NT2/D1 (cell line): ENCODE measurements around the gene ARHGAP30.

Experiments used
- DNase-seq: peaks from one replicate; pipeline ENCODE4 v3.0.0-alpha.2; 2011; ENCODE audit warnings: low read depth, low spot score
- H3K27me3 ChIP-seq: 2 replicates; pipeline ENCODE4 v1.6.0; 2011; ENCODE audit warnings: mild to moderate bottlenecking; ENCODE audit not compliant: insufficient read length, insufficient read depth
- H3K36me3 ChIP-seq: 2 replicates; pipeline ENCODE4 v1.6.1; 2011; ENCODE audit warnings: mild to moderate bottlenecking, low read length, mixed read lengths; ENCODE audit not compliant: insufficient read depth, insufficient read length
- H3K4me1 ChIP-seq: 2 replicates; pipeline ENCODE4 v1.5.1; 2011; ENCODE audit not compliant: insufficient read depth, insufficient read length
- H3K4me3 ChIP-seq: 2 replicates; pipeline ENCODE4 v1.5.1; 2011; ENCODE audit warnings: low read depth; ENCODE audit not compliant: insufficient read length
- H3K9ac ChIP-seq: 2 replicates; pipeline ENCODE4 v1.6.0; 2011; ENCODE audit warnings: low read depth; ENCODE audit not compliant: insufficient read length
- H3K9me3 ChIP-seq: 2 replicates; pipeline ENCODE4 v1.5.1; 2011; ENCODE audit warnings: mild to moderate bottlenecking, low read length; ENCODE audit not compliant: insufficient read depth
- SUZ12 ChIP-seq: IDR thresholded peaks from 2 replicates; pipeline ENCODE4 v1.6.1; 2011; ENCODE audit not compliant: insufficient read length, insufficient read depth; ENCODE audit errors: extremely low read depth
- YY1 ChIP-seq: IDR thresholded peaks from 2 replicates; pipeline ENCODE4 v1.6.1; 2011; ENCODE audit not compliant: insufficient read length, insufficient read depth
- ZNF274 ChIP-seq: IDR thresholded peaks from 2 replicates; pipeline ENCODE4 v1.6.1; 2011; ENCODE audit warnings: mild to moderate bottlenecking, low read depth, low read length

The ARHGAP30 gene

DNA sequence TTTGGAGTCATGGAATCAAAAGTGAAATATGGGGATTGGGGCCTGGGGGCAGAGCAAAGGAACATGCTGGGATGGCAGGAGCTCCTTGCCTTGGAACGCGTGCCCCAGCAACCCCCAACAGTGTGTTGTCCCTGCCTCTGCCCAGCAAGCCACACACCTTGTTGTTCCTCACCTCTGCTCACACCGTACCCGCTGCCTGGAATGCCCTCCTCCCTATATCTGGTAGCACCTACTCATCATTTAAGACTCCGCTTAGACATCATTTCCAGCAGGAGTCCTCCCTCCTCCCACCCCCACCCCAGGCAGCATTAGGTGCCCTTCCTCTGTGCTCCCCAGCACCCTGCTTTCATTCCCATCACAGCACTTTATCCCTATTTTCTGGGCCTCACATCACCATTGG is 11.8 kb upstream of the ARHGAP30 start:
- H3K4me1 ChIP-seq = peaks cover 41% of the 10 kb centered on the region
- H3K27me3 ChIP-seq = no peaks in the 10 kb centered on the region
- DNase-seq = no peak
- H3K9ac ChIP-seq = no peak overlapping the region
- H3K9me3 ChIP-seq = no peaks in the 10 kb centered on the region
- H3K36me3 ChIP-seq = no peaks in the 10 kb centered on the region
- TF ChIP-seq ZNF274 = no peak
- no peak for TF ChIP-seq YY1
- TF ChIP-seq SUZ12 = no peak
- no peak overlapping the region for H3K4me3 ChIP-seq

DNA sequence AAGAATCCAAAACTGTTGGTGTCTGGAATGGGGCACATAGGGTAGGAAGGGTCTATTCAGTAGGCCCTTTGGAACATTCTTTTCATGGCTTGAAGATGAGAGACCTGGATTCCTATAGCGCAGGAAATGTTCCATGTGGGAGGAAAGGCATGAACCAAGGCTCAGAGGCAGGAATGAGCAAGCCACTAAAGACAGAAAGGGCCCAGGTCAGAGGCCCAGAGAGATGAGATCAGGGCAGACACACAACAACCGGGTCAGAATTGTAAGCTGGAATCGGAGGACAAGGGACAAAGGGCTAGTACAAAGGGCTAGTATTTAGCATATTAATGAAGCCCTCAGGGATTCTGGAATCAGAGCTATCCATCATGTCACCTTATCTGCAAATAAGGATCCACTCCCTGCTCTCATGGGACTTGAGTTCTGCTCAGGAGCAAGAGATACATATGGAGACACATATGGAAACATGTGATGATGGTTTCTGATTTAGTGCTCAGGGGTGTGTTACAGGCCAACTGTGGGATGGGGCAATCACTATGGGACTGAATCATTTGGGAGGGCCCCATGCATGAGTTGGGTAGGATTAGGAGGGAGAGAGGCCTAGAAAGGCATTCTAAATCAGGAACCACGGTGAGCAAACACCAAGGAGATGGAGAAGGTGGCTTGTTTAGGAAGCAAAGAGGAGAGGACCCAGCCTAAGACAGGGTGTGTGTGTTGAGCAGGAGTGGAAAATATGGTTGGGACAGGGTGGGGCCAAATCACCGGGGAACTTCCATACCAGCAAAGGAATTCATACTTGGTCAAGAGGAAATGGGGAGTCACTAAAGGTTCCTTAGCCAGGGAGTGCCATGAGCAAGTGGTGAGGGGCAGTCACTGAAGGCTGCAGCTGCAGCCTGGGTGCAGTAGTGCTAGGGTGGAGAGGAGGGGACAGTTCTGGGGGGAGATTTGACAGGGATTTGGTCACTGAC is 11.0 kb upstream of the ARHGAP30 start:
- Histone ChIP-seq H3K9me3 (no peaks in the 10 kb centered on the region), H3K36me3 (no peaks in the 10 kb centered on the region), H3K27me3 (no peaks in the 10 kb centered on the region), H3K4me3 (no peak overlapping the region), H3K9ac (no peak overlapping the region), H3K4me1 (peaks cover 35% of the 10 kb centered on the region)
- TF ChIP-seq ZNF274 (no peak), YY1 (no peak), SUZ12 (no peak)
- DNase-seq = no peak

DNA sequence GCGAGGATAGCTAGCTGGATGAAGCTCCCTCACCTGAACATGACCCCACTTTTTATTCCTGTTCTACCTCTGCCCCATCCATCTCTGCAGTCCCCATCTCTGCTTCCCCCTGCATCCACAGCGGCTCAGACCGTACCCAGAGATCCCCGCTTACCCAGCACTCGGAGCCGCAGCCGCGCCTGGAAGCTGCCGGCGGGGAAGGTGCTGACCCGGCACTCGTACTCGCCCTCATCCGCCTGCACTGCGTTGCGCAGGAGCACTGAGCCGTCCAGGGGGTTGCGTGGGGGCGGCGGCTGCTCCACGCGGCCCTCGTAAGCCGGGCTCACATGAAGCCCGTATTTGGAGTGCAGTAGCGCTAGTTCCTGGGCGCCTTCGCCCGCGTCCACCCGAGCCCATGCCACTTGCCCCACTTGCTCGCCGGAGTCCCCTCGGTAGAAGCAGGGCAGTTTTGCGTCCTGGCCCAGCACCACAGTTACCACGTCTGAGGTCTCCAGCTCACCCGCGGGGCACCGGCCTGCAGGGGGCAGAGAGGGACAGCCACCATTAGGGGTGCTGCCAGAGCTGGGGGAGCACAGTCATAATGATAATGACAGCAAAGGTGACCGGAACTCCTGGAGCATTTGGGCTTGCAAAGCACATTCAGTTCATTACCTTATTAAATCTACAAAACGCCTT is 9.9 kb upstream of the ARHGAP30 start:
- no peaks in the 10 kb centered on the region for H3K36me3 ChIP-seq
- H3K9ac ChIP-seq = no peak overlapping the region
- no peaks in the 10 kb centered on the region for H3K9me3 ChIP-seq
- no peak for TF ChIP-seq YY1
- TF ChIP-seq ZNF274 = no peak
- TF ChIP-seq SUZ12 = no peak
- peaks cover 31% of the 10 kb centered on the region for H3K4me1 ChIP-seq
- no peaks in the 10 kb centered on the region for H3K27me3 ChIP-seq
- no peak overlapping the region for H3K4me3 ChIP-seq
- DNase-seq = no peak

DNA sequence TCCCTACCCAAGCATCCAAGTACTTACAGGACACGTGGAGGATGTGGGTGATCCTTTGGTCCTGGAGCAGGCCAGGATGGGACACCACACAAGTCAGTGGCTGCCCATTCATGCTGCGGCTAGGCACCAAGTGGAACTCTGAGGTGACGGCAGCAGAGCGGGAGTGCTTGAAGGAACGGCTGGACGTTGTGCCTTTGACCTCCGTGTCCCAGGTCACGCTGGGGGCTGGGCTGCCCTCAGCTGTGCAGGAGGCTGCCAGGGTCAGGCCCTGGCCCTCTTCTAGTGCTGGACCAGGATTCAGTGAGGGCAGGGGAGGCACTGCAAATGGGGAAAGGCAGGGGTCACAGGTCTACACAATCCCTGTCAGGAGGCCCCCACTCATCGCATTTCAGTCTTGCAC is 7.7 kb upstream of the ARHGAP30 start:
- Histone ChIP-seq H3K9me3 (no peaks in the 10 kb centered on the region), H3K4me3 (no peak overlapping the region), H3K4me1 (peaks cover 18% of the 10 kb centered on the region), H3K27me3 (no peaks in the 10 kb centered on the region), H3K36me3 (no peaks in the 10 kb centered on the region), H3K9ac (no peak overlapping the region)
- TF ChIP-seq ZNF274 (no peak), YY1 (no peak), SUZ12 (no peak)
- no peak for DNase-seq

DNA sequence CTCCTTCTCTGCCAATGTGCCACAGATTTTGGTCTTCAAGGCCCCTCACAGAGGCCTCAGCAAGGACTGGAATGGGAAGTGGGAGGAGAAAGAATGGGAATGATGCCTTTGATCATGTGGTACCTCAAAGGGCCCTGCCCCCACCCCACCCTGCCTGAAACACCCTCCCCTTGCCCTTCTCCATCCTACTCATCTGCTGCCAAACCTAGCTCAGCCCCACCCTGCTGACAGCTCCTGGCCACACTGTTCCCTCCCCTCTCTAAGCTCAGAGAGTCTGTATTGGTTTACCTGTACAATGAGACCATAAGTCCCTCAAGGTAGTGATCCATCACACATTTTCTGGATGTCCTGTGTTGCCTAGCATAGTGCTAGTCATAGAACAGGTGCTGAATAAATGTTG is 6.7 kb upstream of the ARHGAP30 start:
- H3K27me3 ChIP-seq = no peaks in the 10 kb centered on the region
- DNase-seq = no peak
- H3K4me1 ChIP-seq = peaks cover 16% of the 10 kb centered on the region
- H3K9ac ChIP-seq = no peak overlapping the region
- no peak overlapping the region for H3K4me3 ChIP-seq
- no peaks in the 10 kb centered on the region for H3K36me3 ChIP-seq
- no peaks in the 10 kb centered on the region for H3K9me3 ChIP-seq
- TF ChIP-seq YY1 = no peak
- no peak for TF ChIP-seq SUZ12
- TF ChIP-seq ZNF274 = no peak

DNA sequence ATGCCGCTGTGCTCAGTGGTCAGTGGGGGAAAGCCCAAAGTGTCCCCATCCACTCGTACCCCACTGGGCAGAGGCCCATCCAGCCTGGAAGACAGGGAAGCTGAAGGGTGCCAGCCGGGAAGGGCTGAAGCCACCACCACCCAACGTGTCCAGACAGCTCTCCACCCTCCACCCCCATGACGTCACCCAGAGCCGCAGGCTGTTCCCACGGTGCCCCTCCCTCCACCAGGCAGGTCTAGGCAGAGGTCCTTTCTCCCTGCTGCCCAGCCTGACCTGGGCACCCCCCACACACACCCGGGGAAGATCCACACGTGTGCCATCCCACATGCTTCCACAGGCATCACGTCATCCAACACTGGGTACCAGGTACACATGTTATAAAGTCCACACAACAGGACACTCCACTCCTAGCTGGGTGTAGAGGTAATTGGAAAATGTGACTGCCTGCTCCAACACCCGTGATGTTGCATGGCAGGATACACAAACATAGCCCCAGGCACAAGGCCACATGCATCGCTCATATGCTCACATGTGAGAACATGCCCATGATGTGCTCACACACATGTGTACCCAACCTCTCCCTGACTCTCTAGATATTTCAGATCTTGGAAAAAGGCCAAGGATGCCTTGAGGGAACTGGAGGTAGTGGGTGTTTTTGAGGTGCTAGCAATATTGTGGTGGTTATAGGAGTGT is 5.1 kb upstream of the ARHGAP30 start:
- H3K9ac ChIP-seq = no peak overlapping the region
- DNase-seq = no peak
- peaks cover 8% of the 10 kb centered on the region; the same call in 1 of the 2 replicates for H3K9me3 ChIP-seq

More for the DNA sequence above, 5.1 kb upstream of the ARHGAP30 start:
- Histone ChIP-seq H3K4me1 (peaks cover 9% of the 10 kb centered on the region), H3K27me3 (no peaks in the 10 kb centered on the region), H3K36me3 (no peaks in the 10 kb centered on the region), H3K4me3 (no peak overlapping the region)
- no peak for TF ChIP-seq ZNF274
- no peak for TF ChIP-seq YY1
- no peak for TF ChIP-seq SUZ12
